ENCODE measurements around the gene SGK2.
A peak's percentile ranks its signal among the peaks of the same experiment; 100 is the strongest.

SGK2 gene

DNA sequence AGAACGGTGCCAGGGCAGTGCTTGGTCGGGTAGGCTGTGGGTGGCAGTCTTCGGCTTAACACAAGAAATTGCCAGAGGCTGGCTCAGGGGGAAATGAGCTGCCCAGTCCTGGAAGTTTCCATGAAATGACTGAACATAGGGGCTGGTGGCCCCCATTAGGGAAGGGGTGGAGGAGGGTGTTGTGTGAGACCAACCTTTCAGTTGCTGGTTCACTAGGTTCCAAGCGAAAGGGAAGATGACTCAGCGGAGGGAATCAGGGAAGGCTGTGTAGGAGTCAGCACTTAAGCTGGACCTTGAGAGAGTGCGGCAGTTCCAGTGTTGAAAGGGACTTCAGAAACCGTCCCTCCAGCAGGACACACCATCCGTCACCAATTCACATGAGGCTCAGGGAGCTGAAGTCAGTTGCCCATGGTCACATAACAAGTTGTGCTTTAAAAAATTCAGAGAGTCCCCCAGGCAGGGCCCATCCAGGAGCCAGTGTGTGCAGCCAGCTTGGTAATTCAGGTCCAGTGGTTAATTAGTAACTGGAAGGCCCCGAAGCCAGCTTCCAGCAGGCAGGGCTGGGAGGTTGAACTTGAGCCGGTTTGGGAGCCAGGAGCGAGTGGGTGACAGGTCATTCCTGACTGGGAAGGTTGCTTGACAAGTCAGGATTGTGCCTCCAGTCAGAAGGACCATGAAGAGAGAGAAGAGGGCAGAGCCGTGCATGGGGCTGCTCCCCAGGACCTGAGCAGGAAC is at the start of gene SGK2:
Gene SGK2 (plus strand): TSS at position 616 of the 735 bp plus-strand sequence. CDS start 7,469 bp downstream, outside the sequence.
- Histone ChIP-seq H3K27ac (no peak within 1 kb of the TSS), H3K36me3 (replicated peaks) (no peaks in the 10 kb centered on the region), H3K27me3 (replicated peaks) (no peaks in the 10 kb centered on the region), H3K4me3 (ENCODE audit: low read depth, low read length) (no peak within 1 kb of the TSS)
- in situ Hi-C loops (cut with HindIII; ENCODE audit: low pct_ligation_motif_present, low sequenced_read_pairs): no loop called here
- peak; percentile 12 for DNase-seq
- TF ChIP-seq, protein P1, sequence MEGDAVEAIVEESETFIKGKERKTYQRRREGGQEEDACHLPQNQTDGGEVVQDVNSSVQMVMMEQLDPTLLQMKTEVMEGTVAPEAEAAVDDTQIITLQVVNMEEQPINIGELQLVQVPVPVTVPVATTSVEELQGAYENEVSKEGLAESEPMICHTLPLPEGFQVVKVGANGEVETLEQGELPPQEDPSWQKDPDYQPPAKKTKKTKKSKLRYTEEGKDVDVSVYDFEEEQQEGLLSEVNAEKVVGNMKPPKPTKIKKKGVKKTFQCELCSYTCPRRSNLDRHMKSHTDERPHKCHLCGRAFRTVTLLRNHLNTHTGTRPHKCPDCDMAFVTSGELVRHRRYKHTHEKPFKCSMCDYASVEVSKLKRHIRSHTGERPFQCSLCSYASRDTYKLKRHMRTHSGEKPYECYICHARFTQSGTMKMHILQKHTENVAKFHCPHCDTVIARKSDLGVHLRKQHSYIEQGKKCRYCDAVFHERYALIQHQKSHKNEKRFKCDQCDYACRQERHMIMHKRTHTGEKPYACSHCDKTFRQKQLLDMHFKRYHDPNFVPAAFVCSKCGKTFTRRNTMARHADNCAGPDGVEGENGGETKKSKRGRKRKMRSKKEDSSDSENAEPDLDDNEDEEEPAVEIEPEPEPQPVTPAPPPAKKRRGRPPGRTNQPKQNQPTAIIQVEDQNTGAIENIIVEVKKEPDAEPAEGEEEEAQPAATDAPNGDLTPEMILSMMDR (IDR thresholded peaks at IDR 0.05; ENCODE audit: low read depth, low read length, missing control alignments): no peak

DNA sequence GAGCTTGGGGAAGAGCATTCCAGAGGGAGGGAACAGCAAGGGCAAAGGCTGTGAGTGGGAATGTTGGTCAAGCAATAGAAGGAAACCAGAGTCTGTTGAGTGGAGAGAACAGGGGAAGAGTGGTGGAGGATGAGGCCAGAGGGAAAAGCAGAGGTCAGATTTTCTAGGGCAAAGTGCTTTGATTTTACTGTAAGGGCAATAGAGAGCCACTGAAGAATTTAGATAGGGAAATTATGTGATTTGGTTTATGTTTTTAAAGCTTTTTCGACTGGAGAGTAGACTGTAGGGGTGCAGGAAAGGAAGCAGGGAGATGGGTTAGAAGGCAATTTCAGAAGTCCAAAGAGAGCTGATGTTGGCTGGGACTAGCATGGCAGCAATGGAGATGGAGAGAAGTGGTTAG is 46.9 kb upstream of the SGK2 start:
- Histone ChIP-seq H3K36me3 (replicated peaks) (no peaks in the 10 kb centered on the region), H3K27ac (no peak overlapping the region), H3K4me3 (ENCODE audit: low read depth, low read length) (no peak overlapping the region), H3K27me3 (replicated peaks) (peaks cover 4% of the 10 kb centered on the region)
- in situ Hi-C loops (cut with HindIII; ENCODE audit: low pct_ligation_motif_present, low sequenced_read_pairs): no loop called here
- TF ChIP-seq, protein P1 (IDR thresholded peaks at IDR 0.05; ENCODE audit: low read depth, low read length, missing control alignments): no peak
- DNase-seq: no peak

- Histone ChIP-seq H3K4me3 (ENCODE audit: low read depth, low read length) (peak overlapping the region; percentile 53), H3K27ac (no peak overlapping the region), H3K36me3 (replicated peaks) (no peaks in the 10 kb centered on the region), H3K27me3 (replicated peaks) (no peaks in the 10 kb centered on the region)
- TF ChIP-seq, protein P1 (IDR thresholded peaks at IDR 0.05; ENCODE audit: low read depth, low read length, missing control alignments): no peak
- in situ Hi-C loops (cut with HindIII; ENCODE audit: low pct_ligation_motif_present, low sequenced_read_pairs): no loop called here
- no peak for DNase-seq
Measured at GRCh38 chr20:43513372-43513930, 45.4 kb upstream of the SGK2 start.

GRCh38 chr20:43513931-43514647 is 44.7 kb upstream of the SGK2 start:
- no peaks in the 10 kb centered on the region for H3K27me3 ChIP-seq (replicated peaks)
- in situ Hi-C loops (cut with HindIII; ENCODE audit: low pct_ligation_motif_present, low sequenced_read_pairs): no loop called here
- peak overlapping the region; percentile 68 for H3K4me3 ChIP-seq (ENCODE audit: low read depth, low read length)
- TF ChIP-seq, protein P1 (IDR thresholded peaks at IDR 0.05; ENCODE audit: low read depth, low read length, missing control alignments): peak; percentile 53
- H3K27ac ChIP-seq: no peak overlapping the region
- no peaks in the 10 kb centered on the region for H3K36me3 ChIP-seq (replicated peaks)
- peak; percentile 98 for DNase-seq

GRCh38 chr20:43514648-43514999 is 44.2 kb upstream of the SGK2 start:
- no peak overlapping the region for H3K27ac ChIP-seq
- H3K27me3 ChIP-seq (replicated peaks): no peaks in the 10 kb centered on the region
- in situ Hi-C loops (cut with HindIII; ENCODE audit: low pct_ligation_motif_present, low sequenced_read_pairs): no loop called here
- peak overlapping the region; percentile 68 for H3K4me3 ChIP-seq (ENCODE audit: low read depth, low read length)
- TF ChIP-seq, protein P1 (IDR thresholded peaks at IDR 0.05; ENCODE audit: low read depth, low read length, missing control alignments): no peak
- DNase-seq: no peak
- no peaks in the 10 kb centered on the region for H3K36me3 ChIP-seq (replicated peaks)
